ENCODE data around the gene ZFAND6.

The ZFAND6 gene

GRCh38 chr15:80179025-80179759 lies 119.7 kb downstream of the ZFAND6 start:
- no peak for TF ChIP-seq BHLHE40 (IDR thresholded peaks at IDR 0.05; ENCODE audit: borderline replicate concordance)
- no peak for TF ChIP-seq L3MBTL2 (conservative IDR thresholded peaks at IDR 0.05)
- no peak for TF ChIP-seq SP1 (IDR thresholded peaks at IDR 0.05)
- TF ChIP-seq ARNT (IDR thresholded peaks at IDR 0.05) = no peak
- TF ChIP-seq HDGF (IDR thresholded peaks at IDR 0.05; ENCODE audit: borderline replicate concordance) = no peak
- TF ChIP-seq ELF4 (IDR thresholded peaks at IDR 0.05) = no peak
- no peak for TF ChIP-seq FOXM1 (IDR thresholded peaks at IDR 0.05; ENCODE audit: borderline replicate concordance)
- TF ChIP-seq ZNF384 (IDR thresholded peaks at IDR 0.05) = no peak
- TF ChIP-seq FOXA1 (IDR thresholded peaks at IDR 0.05) = no peak
- TF ChIP-seq CTBP1 (IDR thresholded peaks at IDR 0.05; ENCODE audit: borderline replicate concordance) = no peak

GRCh38 chr15:80179935-80180334 lies 120.5 kb downstream of the ZFAND6 start:
- DNase-seq (ENCODE audit: extremely low spot score) = no peak
- TF ChIP-seq ELF4 (IDR thresholded peaks at IDR 0.05) = no peak
- no peak for TF ChIP-seq L3MBTL2 (conservative IDR thresholded peaks at IDR 0.05)
- TF ChIP-seq ARNT (IDR thresholded peaks at IDR 0.05) = no peak
- no peak for TF ChIP-seq FOXM1 (IDR thresholded peaks at IDR 0.05; ENCODE audit: borderline replicate concordance)
- no peak for TF ChIP-seq NFRKB (IDR thresholded peaks at IDR 0.05)
- no peak for TF ChIP-seq FOXK2 (IDR thresholded peaks at IDR 0.05)
- no peak for TF ChIP-seq PKNOX1 (IDR thresholded peaks at IDR 0.05)
- no peak for TF ChIP-seq FOXA1 (IDR thresholded peaks at IDR 0.05)
- TF ChIP-seq CTBP1 (IDR thresholded peaks at IDR 0.05; ENCODE audit: borderline replicate concordance) = no peak
- no peak for TF ChIP-seq LEF1 (IDR thresholded peaks at IDR 0.05; ENCODE audit: borderline replicate concordance)
- TF ChIP-seq SP1 (IDR thresholded peaks at IDR 0.05) = no peak
- TF ChIP-seq HDGF (IDR thresholded peaks at IDR 0.05; ENCODE audit: borderline replicate concordance) = no peak
- TF ChIP-seq SUZ12 (IDR thresholded peaks at IDR 0.05) = no peak
- TF ChIP-seq TARDBP (IDR thresholded peaks at IDR 0.05) = no peak
- no peak for TF ChIP-seq BHLHE40 (IDR thresholded peaks at IDR 0.05; ENCODE audit: borderline replicate concordance)
- no peak for TF ChIP-seq ZNF384 (IDR thresholded peaks at IDR 0.05)
- ChIA-PET POLR2A (no interaction called here), CTCF (no interaction called here)

More at GRCh38 chr15:80179025-80179759, 119.7 kb downstream of the ZFAND6 start:
- ChIA-PET POLR2A (no interaction called here), CTCF (no interaction called here)
- DNase-seq (ENCODE audit: extremely low spot score) = no peak

- ChIA-PET POLR2A (no interaction called here), CTCF (no interaction called here)
- TF ChIP-seq SP1 (IDR thresholded peaks at IDR 0.05) (no peak), SUZ12 (IDR thresholded peaks at IDR 0.05) (no peak), PKNOX1 (IDR thresholded peaks at IDR 0.05) (no peak), LEF1 (IDR thresholded peaks at IDR 0.05; ENCODE audit: borderline replicate concordance) (no peak), TARDBP (IDR thresholded peaks at IDR 0.05) (no peak), NFRKB (IDR thresholded peaks at IDR 0.05) (no peak), L3MBTL2 (conservative IDR thresholded peaks at IDR 0.05) (no peak), FOXM1 (IDR thresholded peaks at IDR 0.05; ENCODE audit: borderline replicate concordance) (no peak), ZNF384 (IDR thresholded peaks at IDR 0.05) (no peak), ARNT (IDR thresholded peaks at IDR 0.05) (no peak), BHLHE40 (IDR thresholded peaks at IDR 0.05; ENCODE audit: borderline replicate concordance) (no peak), FOXK2 (IDR thresholded peaks at IDR 0.05) (no peak), ELF4 (IDR thresholded peaks at IDR 0.05) (no peak), CTBP1 (IDR thresholded peaks at IDR 0.05; ENCODE audit: borderline replicate concordance) (no peak), HDGF (IDR thresholded peaks at IDR 0.05; ENCODE audit: borderline replicate concordance) (no peak), FOXA1 (IDR thresholded peaks at IDR 0.05) (no peak)
- no peak for DNase-seq (ENCODE audit: extremely low spot score)
Observed at GRCh38 chr15:80180468-80180867, 121.0 kb downstream of the ZFAND6 start.

- ChIA-PET POLR2A (no interaction called here), CTCF (interaction anchor here (0.6 kb wide), 1 partner anchor 153 kb away, joined by 3 read pairs; no protein-coding TSS in a partner anchor)
Observed at GRCh38 chr15:80180986-80181385, 121.5 kb downstream of the ZFAND6 start.

GRCh38 chr15:80182611-80183261 lies 123.3 kb downstream of the ZFAND6 start:
- ChIA-PET POLR2A (no interaction called here), CTCF (no interaction called here)
- TF ChIP-seq FOXA1 (IDR thresholded peaks at IDR 0.05) = no peak
- TF ChIP-seq SP1 (IDR thresholded peaks at IDR 0.05) = no peak
- TF ChIP-seq SUZ12 (IDR thresholded peaks at IDR 0.05) = no peak
- TF ChIP-seq ELF4 (IDR thresholded peaks at IDR 0.05) = no peak
- TF ChIP-seq ZNF384 (IDR thresholded peaks at IDR 0.05) = no peak
- TF ChIP-seq BHLHE40 (IDR thresholded peaks at IDR 0.05; ENCODE audit: borderline replicate concordance) = no peak
- TF ChIP-seq ARNT (IDR thresholded peaks at IDR 0.05) = no peak
- TF ChIP-seq PKNOX1 (IDR thresholded peaks at IDR 0.05) = no peak
- TF ChIP-seq NFRKB (IDR thresholded peaks at IDR 0.05) = no peak
- TF ChIP-seq FOXK2 (IDR thresholded peaks at IDR 0.05) = no peak
- no peak for TF ChIP-seq HDGF (IDR thresholded peaks at IDR 0.05; ENCODE audit: borderline replicate concordance)
- no peak for TF ChIP-seq LEF1 (IDR thresholded peaks at IDR 0.05; ENCODE audit: borderline replicate concordance)
- no peak for DNase-seq (ENCODE audit: extremely low spot score)

More at GRCh38 chr15:80180986-80181385, 121.5 kb downstream of the ZFAND6 start:
- no peak for DNase-seq (ENCODE audit: extremely low spot score)
- TF ChIP-seq CTBP1 (IDR thresholded peaks at IDR 0.05; ENCODE audit: borderline replicate concordance) (no peak), HDGF (IDR thresholded peaks at IDR 0.05; ENCODE audit: borderline replicate concordance) (no peak), SP1 (IDR thresholded peaks at IDR 0.05) (no peak), NFRKB (IDR thresholded peaks at IDR 0.05) (no peak), BHLHE40 (IDR thresholded peaks at IDR 0.05; ENCODE audit: borderline replicate concordance) (no peak), SUZ12 (IDR thresholded peaks at IDR 0.05) (no peak), FOXA1 (IDR thresholded peaks at IDR 0.05) (no peak), TARDBP (IDR thresholded peaks at IDR 0.05) (no peak), PKNOX1 (IDR thresholded peaks at IDR 0.05) (no peak), FOXM1 (IDR thresholded peaks at IDR 0.05; ENCODE audit: borderline replicate concordance) (no peak), ZNF384 (IDR thresholded peaks at IDR 0.05) (no peak), ELF4 (IDR thresholded peaks at IDR 0.05) (no peak), L3MBTL2 (conservative IDR thresholded peaks at IDR 0.05) (no peak)

Data from HEK293T (cell line).